Endothelial cell of hepatic sinusoid (primary cell): ENCODE data around the gene CUL4A.

Experiments
- in situ Hi-C: cut with HindIII; loops from 2 replicates; pipeline ENCODE4 v1.10.0; 2017; ENCODE audit warnings: low sequenced_read_pairs

The CUL4A gene

DNA sequence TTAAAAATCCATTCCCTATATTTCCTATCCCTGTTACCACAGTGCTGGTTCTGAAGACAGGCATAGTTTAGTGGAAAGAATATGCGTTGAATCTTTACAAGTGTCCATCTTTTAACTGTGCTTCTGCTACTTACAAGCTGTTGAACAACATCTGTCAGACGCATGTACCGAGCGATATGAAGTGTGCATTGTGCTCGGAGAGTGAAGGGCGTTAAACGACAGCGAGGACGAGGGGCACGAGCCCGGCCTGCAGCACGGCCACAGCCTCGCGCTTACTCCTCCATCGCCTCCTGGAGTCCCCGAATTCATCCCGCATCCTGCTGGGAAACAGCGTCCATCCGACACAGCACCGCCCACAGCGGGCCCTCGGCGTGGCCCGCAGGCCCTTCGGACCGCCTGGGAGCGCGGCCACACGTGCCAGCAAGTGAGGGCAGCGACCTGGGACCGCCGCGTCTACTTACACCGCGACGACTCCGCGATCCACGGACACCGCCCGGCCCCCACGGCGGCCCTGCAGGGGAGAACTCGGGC is 1.5 kb upstream of the CUL4A start:
- in situ Hi-C loops, result no loop called here

DNA sequence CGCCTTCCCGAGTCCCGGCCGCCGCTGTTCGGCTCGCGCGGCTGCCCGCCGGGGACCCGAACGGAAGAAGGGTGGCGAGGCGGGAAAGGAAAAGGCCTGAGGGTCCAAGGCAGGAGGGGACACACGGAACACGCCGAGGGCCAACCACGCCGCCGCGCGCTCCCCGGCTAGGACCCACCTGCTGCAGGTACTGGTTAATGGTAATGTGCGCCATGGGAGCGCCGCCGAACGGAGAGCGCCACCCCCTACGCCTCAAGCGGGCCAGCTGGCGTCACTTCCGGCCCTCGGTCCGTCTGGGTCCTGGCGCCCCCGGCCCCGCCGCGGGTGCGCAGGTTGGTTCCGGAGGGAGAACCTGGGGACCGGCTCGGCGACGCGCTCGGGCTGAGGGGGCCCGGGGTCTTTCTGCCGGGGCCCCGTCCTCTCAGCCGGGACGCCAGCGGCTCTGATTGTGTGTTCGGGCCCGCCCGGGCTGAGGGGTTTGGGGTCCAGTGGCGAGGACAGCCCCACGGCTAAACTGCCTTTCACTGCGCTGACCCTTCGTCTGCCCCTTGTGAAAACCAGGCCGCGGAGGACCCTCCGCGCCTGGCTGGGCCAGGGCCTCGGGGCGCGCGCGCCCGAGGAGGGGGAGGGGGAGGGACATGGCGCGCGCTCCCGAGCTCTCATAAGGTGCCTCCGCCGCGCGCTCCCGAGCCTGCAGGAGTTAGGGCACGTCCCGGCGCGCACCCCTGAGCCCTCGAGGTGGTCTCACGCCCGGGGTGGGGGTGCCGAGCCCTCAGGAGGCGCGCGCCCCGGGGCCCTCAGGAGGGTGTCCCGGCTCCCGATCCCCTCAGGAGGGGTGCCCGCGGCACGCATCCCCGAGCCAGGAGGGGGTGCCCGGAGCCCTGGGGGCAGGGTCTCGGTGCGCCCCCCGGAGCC is 735 bp upstream of the CUL4A start, which contains the start of gene PCID2:
TSS of gene PCID2 (minus strand) at position 249 of the 915 bp plus-strand sequence. CDS start at position 214, 35 bp downstream.
- in situ Hi-C loops, result no loop called here

DNA sequence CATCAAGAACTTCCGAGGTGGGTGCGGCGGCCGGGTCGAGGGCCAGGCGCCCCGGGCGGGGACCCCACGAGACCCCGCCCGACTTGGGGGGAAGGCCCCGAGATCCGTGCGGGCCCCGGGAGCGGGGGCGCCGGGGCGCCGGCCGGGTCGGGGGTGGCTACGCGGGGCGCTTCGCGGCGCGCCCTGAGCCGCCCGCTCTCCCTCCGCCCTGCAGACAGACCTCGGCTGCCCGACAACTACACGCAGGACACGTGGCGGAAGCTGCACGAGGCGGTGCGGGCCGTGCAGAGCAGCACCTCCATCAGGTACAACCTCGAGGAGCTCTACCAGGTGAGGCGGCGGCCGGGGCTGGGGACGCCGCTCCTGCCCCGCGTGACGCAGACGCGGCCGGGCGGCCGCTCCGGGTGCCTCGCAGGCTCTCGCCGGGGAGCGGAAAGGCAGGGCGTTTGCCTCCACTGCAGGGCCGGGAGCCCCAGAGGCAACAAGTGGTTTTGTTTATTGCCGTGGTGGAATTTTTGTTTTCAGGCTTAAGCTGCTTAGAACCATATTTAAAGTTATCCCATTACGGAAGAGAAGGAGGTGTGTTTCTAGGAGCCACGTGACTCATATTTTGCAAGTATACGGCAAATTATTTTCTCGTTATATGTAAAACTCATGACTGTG is 477 bp downstream of the CUL4A start:
- in situ Hi-C loops, result no loop called here

GRCh38 chr13:113210833-113211232 is 1.4 kb downstream of the CUL4A start:
- in situ Hi-C loops, result no loop called here

- in situ Hi-C loops, result no loop called here
Observed at GRCh38 chr13:113211774-113212173, 2.4 kb downstream of the CUL4A start.

GRCh38 chr13:113216254-113217048 is 7.0 kb downstream of the CUL4A start:
- in situ Hi-C loops, result no loop called here

DNA sequence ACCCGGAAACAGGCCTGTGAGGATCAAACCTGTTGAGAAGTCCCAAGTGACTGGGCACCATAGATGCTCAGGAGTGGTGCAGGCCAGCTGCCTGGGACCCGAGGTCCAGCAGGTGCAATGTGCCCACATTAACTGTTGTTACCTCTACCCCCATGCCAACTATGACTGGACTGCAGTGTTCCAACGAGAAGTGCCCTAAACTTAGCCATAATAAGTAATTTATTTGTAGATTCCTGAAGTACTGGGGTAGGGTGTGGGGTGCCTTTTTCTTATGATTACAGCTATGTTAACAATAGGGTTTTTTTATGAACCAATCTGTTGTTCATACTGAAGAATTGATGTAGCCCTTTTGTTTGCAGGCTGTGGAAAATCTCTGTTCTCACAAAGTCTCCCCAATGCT is 9.2 kb downstream of the CUL4A start:
- in situ Hi-C loops, result no loop called here

DNA sequence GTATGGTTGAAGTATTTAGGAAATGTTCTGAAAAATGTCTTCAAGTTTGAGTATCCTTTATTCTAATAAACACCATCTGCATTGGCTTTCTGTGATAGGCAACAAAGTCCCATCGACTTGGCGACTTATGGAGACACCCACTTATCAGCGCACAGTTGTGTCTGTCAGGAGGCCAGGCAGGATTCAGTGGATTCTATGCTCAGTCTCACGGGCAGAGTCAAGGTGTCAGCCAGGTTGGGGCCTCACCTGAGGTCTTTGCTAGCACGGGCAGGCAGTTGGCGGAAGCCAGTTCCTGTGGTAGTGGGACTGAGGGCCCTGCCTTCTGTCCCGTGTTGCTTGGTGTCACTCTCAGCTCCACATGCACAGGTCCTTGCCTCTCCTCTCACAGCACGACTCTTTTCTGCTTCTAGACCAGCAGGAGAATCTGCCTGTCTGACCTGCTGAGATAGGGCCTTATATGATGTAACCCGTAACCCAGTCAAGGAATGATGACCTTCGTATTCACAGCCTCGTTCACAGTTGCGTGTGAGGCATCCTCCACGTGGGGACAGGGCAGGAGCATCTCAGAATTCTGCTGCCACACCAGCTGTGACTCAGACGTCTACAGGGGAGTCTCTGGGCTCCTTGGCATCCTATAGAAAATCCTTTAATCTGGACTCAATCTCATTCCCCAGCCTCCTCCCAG is 10.0 kb downstream of the CUL4A start:
- in situ Hi-C loops, result no loop called here

GRCh38 chr13:113220141-113220598 is 10.8 kb downstream of the CUL4A start:
- in situ Hi-C loops, result loop anchor here (5.0 kb wide), 1 partner anchor 88 kb away; no protein-coding TSS in a partner anchor

DNA sequence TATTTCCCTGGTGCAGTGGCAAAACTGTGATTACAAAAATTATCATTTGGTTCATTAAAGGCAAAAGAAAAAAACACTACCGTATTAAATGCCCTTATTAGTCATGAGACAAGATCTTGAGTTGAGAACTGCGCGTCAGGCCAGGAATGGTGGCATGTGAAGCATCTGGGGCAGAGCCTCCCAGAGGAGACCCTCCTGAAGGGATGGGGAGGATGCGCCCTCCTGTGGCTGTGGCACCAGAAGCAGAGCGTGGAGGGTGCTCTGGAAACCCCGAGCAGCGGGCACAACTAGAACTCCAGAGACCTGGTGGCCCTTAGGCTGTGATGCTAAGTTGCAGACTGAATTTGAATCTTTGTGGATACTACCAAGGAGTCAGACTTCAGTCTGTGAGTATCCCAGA is 11.5 kb downstream of the CUL4A start:
- in situ Hi-C loops, result loop anchor here (5.0 kb wide), 1 partner anchor 89 kb away; no protein-coding TSS in a partner anchor

GRCh38 chr13:113223070-113223469 is 13.7 kb downstream of the CUL4A start:
- in situ Hi-C loops, result loop anchor here (5.0 kb wide), 1 partner anchor 91 kb away; no protein-coding TSS in a partner anchor

GRCh38 chr13:113224486-113224885 is 15.1 kb downstream of the CUL4A start:
- in situ Hi-C loops, result loop anchor here (5.0 kb wide), 1 partner anchor 92 kb away; no protein-coding TSS in a partner anchor

DNA sequence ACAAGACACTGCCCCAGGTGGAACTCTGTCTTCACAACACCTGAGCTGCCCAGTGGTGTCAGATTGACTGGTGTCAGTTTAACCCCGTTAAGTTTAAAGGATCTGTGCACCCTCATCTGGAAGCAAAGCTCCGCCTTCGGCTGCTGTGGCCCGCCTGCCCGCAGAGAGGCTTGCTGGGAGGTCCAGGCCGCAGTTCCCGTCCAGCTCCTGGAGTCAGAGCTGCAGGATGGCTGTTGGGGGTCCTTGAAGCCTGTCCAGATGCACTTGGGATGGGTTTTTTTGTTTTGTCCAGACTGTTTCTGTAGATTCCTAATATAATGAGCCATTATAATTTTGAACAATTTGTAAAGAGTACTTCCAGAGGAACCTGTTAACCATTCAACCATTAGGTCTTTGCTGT is 16.1 kb downstream of the CUL4A start:
- in situ Hi-C loops, result no loop called here

DNA sequence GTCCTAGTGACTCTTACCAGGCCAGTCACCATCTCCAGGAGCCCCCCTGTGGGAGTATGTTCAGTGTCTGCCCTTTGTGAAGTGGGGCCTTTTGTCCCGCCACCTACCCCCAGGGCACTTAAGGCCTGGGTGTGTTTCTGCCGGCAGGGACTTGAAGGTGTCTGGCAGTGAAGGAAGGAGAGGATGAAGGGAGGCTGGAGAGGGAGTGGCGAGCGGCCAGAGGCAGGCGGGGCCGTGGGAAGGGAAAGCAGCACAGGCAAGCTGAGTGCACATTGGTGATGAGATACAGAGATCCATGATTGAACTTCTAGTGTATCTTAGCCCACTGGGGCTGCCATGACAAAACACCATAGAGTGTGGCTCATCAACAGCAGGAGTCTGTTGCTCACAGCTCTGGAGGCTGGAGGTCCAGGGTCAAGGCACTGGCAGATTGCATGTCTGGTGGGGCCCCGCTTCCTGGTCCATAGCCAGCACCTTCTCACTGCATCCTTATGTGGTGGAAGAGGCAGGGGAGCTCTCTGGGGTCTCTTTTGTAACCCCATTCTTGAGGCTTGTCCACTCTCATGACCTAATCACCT is 17.5 kb downstream of the CUL4A start:
- in situ Hi-C loops, result no loop called here

DNA sequence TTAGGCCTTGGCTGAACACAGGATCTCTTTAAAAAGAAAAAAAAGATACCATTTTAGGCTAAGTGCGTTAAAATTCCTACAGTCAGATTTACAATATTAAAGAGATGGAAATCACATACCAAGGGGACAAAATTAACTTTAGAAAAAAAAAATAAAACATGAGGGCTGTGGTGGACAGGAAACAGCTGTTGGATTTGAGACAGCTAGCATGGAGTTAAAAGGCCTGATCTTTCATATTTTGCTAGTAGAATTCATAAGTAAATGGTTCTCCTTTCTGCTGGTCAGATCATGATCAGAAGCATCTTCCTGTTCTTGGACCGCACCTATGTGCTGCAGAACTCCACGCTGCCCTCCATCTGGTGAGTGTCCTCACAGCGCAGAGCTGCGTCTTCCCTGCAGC is 19.7 kb downstream of the CUL4A start:
- in situ Hi-C loops, result no loop called here

DNA sequence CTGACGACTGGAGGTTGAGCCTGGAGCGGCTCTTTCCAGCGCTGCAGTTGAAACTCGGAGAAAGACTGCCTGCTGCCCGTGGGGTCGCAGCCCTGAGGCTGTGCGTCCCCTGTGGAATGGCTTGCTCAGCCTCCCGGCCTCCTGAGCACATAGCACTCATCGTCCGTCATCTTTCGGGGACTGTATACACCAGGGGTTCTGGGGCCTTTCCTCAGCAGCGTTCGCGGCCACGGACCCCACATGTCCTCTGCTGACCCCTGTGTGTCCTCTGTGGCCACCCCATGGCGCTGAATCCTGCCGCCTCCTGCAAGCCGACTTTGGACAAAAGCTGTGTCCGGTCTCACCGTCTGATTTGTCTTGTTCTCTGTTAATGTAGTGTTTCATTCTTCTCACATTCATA is 20.4 kb downstream of the CUL4A start:
- in situ Hi-C loops, result no loop called here

GRCh38 chr13:113231306-113232207 is 22.1 kb downstream of the CUL4A start:
- in situ Hi-C loops, result no loop called here

DNA sequence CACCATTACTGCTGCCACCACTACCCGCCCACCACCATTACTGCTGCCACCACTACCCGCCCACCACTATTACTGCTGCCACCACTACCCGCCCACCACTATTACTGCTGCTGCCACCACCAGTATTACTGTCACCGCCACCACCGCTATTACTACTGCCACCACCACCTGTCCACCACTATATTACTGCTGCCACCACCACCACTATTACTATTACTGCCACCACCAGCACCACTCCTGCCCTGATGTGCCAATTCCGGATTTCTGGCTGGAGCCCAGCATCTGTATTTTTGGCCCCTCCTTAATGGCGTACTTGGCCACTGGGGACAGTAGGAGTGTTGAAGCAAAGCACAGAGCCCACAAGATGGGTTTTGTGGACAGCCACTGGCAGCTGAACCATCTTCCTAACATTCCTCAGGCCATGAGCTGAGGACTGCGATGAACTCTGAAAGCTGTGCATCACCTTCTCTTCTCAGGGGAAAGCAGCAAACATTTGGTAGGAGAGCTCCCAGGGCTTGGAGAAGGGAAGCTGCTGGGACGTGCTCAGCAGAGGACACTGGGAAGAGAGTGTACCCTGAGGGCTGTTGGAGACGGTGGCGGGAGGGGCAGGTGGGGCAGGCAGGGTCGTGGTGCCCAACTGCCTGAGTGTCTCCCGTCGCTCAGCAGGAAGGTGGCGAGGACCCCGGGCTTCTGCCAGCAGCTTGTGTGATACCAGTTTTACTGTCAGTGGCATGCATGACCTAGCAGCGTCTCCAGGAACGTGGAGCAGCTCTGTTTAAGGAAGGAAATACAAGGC is 23.0 kb downstream of the CUL4A start:
- in situ Hi-C loops, result no loop called here
